ENCODE measurements around the gene TAF6. TPM values are rescaled to one million over a fixed set of nuclear protein-coding genes. Genes with fewer than 3 reads are reported as not detected.
A peak's percentile ranks its signal among the peaks of the same experiment; 100 is the strongest.

TAF6 gene
- total RNA-seq, 2 experiments from 2014 or later = 48.6 to 55.3 TPM

DNA sequence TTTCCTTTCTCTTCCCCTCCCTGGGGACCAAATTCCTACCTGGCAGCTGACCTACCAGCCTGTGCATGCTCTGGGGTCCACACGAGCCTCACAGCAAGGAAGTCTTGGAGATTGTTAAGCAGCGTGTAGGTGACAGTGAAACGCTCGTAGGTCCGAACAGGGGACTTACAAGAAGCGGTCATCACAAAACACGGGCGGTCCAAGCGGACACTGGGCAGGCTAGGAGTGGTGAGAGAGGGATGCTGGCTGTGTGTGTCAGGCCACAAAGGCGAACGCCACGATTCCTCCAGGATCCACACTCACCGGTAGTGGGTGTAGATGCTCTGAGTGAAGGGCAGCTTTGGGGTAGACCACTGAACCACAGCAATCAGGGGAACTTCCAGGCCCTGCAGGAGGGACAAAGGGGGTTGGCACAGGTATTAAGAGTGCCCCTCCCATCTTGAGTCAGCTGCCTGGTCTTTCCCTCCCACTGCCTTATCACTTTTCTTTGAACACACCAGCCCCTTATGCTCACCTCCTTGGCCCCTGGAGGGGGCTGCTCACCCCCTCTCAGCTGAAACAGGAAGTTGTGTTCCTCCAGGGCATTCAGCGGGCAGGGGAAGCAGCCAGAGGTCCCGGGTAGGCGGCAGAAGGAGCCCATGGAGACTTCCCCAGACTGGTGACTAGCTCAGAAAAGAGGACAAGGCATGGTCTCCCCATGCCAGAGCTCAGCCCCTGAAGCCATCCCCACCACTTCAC is 37.3 kb upstream of the TAF6 start:
- TF ChIP-seq, protein P1, sequence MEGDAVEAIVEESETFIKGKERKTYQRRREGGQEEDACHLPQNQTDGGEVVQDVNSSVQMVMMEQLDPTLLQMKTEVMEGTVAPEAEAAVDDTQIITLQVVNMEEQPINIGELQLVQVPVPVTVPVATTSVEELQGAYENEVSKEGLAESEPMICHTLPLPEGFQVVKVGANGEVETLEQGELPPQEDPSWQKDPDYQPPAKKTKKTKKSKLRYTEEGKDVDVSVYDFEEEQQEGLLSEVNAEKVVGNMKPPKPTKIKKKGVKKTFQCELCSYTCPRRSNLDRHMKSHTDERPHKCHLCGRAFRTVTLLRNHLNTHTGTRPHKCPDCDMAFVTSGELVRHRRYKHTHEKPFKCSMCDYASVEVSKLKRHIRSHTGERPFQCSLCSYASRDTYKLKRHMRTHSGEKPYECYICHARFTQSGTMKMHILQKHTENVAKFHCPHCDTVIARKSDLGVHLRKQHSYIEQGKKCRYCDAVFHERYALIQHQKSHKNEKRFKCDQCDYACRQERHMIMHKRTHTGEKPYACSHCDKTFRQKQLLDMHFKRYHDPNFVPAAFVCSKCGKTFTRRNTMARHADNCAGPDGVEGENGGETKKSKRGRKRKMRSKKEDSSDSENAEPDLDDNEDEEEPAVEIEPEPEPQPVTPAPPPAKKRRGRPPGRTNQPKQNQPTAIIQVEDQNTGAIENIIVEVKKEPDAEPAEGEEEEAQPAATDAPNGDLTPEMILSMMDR (IDR thresholded peaks at IDR 0.05) = no peak
- peak; percentile 70 for ATAC-seq
- intact Hi-C loops (cut with micrococcal nuclease) = no loop called here
- ChIA-PET CTCF (interaction anchor here (0.8 to 2.1 kb wide), 6 partner anchors 11 to 62 kb away, joined by 3 to 9 read pairs (median 4); no protein-coding TSS in a partner anchor), POLR2A (interaction anchor here (0.8 to 1.8 kb wide), 5 partner anchors 11 to 54 kb away, joined by 3 to 11 read pairs (median 4); partner anchors contain the start of genes GAL3ST4 and GPC2)
- H3K27ac Mint-ChIP-seq = peak overlapping the region; percentile 89
- H3K4me1 Mint-ChIP-seq (ENCODE audit: low read depth) = peaks cover 39% of the 10 kb centered on the region
- H3K27me3 Mint-ChIP-seq = no peaks in the 10 kb centered on the region
- H3K4me3 Mint-ChIP-seq = peak overlapping the region; percentile 67
- no peaks in the 10 kb centered on the region for H3K9me3 Mint-ChIP-seq
- peak; percentile 75 for DNase-seq
- H3K36me3 Mint-ChIP-seq (ENCODE audit: low read depth) = peaks cover 28% of the 10 kb centered on the region

DNA sequence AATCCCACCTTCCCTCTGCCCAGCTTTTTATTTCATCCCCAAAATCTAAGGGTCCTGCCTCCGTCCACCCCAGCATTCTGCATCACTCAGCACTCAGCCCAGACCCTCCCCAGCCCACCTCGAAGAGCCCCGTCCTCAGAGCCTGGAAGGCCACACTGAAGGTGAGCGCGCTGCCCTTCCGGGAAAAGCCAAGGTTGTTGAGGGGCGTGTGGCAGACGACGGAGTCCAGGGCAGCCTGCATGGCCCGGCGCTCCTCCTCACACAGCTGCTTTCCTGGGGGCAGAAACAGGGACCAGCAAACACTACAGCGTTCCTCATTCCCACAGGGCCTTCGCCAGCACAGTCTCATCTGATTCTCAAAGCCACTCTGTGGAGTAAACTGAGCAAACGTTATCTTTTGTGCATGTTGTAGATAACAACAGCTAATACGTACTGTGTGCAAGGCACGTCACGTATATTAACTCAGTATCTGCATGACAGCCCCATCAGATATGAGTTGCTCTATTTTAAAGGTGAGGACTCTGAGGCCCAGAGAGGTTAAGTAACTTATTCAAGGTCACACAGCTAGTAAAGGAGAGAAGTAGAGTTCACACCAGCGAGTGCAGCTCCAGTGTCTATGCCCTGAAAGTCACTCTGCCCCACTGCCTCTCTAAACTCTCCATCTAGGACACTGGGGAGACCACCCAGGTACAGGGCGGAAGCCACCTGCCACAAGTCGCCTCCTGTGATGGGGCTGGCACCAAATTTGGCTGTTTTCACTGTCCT is 36.6 kb upstream of the TAF6 start:
- Mint-ChIP-seq H3K36me3 (ENCODE audit: low read depth) (peaks cover 29% of the 10 kb centered on the region), H3K4me3 (no peak overlapping the region), H3K9me3 (no peaks in the 10 kb centered on the region), H3K27me3 (no peaks in the 10 kb centered on the region), H3K27ac (peak overlapping the region; percentile 89), H3K4me1 (ENCODE audit: low read depth) (peaks cover 40% of the 10 kb centered on the region)
- intact Hi-C loops (cut with micrococcal nuclease) = no loop called here
- TF ChIP-seq, protein P1 (IDR thresholded peaks at IDR 0.05) = no peak
- ATAC-seq (no peak), DNase-seq (no peak)
- POLR2A ChIA-PET = interaction anchor here (0.6 to 1.2 kb wide), 5 partner anchors 13 to 360 kb away, joined by 3 to 5 read pairs (median 3); no protein-coding TSS in a partner anchor
- CTCF ChIA-PET = interaction anchor here (0.8 to 1.6 kb wide), 5 partner anchors 23 to 63 kb away, joined by 3 to 5 read pairs (median 3); no protein-coding TSS in a partner anchor

DNA sequence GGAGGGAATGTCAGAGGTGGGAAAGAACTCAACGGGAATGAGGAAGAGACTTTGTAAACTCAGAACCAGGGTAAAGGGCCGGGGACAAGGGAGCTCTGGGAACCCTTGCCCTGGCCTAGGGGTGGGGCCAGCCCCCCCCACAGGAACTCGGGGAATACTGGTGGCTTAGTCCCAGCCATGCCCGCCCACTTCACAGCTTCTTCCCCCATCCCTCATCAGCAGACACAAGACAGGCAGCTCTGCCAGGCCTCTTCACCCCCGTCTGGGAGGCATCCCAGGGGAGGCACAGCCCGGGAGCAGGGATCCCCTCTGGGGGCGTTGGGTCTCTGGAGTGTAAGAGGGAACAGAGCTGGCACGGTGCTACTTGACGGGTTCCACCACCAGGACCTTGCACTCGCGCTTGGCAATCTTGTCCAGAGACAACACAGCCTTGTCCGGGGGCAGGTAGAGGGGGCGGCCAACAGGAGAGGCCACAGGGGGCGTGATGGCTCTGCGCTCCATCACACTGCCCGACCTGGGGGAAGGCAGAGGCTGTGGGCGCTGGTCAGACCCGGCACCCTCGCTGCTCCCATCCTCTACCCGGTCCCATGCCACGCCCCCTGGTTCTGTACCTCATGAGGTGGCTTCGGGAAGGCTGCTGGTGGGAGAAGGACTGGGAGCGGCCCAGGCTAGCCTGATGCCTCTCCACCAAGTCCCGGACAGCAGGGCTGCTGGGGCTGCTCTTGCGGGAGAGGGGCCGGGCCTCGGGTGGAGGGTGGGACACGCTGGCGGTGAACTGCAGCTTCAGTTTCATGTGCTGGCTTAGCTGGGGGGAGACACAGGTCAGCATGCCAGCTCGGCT is 35.7 kb upstream of the TAF6 start:
- Mint-ChIP-seq H3K9me3 (no peaks in the 10 kb centered on the region), H3K27ac (peak overlapping the region; percentile 28), H3K4me3 (no peak overlapping the region), H3K27me3 (no peaks in the 10 kb centered on the region), H3K36me3 (ENCODE audit: low read depth) (peaks cover 36% of the 10 kb centered on the region), H3K4me1 (ENCODE audit: low read depth) (peaks cover 46% of the 10 kb centered on the region)
- ATAC-seq (no peak), DNase-seq (no peak)
- ChIA-PET POLR2A (interaction anchor here (0.6 to 1.2 kb wide), 3 partner anchors 21 to 687 kb away, joined by 3 to 4 read pairs (median 3); no protein-coding TSS in a partner anchor), CTCF (interaction anchor here (1.2 to 1.6 kb wide), 3 partner anchors 22 to 63 kb away, joined by 3 to 6 read pairs (median 5); no protein-coding TSS in a partner anchor)
- intact Hi-C loops (cut with micrococcal nuclease) = no loop called here
- TF ChIP-seq, protein P1 (IDR thresholded peaks at IDR 0.05) = no peak

DNA sequence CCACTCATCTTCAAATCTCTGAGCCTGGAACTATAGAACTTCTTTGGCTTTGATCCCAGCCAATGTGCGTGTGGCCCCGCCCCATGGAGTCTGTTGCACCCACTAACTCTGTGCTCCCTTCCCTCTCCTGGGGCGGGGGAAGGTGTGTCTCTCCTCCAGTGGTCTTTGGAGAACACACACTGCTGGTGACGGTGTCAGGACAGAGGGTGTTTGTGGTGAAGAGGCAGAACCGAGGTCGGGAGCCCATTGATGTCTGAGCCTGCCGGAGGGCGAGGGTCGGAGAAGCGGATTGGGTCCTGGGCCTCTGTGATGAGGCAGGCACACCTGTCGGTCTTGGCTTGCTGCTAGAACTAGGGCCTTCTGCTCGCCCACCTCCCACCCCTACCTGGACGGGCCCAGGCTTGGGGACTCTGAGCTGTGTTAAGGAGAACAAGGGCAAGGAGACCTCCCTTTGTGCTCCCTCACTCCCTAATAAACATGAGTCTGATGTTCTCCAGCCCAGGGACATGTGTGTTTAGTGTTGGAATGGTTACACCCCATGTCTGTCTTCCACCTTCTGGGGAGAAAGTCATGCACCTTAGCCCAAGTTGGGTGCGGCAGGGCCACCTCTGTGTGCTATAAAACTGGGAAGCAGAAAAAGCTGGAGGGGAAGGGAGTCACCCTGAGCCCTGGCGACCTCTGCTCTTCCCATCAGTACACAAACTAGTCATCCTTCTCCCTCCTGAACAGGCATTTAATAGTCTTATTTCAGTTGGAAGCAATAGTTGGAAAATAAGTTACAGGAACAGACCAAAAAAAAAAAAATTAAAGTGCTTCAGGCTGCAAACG is 34.8 kb upstream of the TAF6 start:
- Mint-ChIP-seq H3K9me3 (no peaks in the 10 kb centered on the region), H3K4me1 (ENCODE audit: low read depth) (peaks cover 43% of the 10 kb centered on the region), H3K4me3 (no peak overlapping the region), H3K27ac (peak overlapping the region; percentile 42), H3K27me3 (no peaks in the 10 kb centered on the region), H3K36me3 (ENCODE audit: low read depth) (peaks cover 36% of the 10 kb centered on the region)
- POLR2A ChIA-PET = interaction anchor here (0.6 kb wide), 1 partner anchor 688 kb away, joined by 4 read pairs; no protein-coding TSS in a partner anchor
- DNase-seq (no peak), ATAC-seq (no peak)
- CTCF ChIA-PET = interaction anchor here (1.4 to 1.6 kb wide), 2 partner anchors 21 to 23 kb away, joined by 5 to 6 read pairs; no protein-coding TSS in a partner anchor
- TF ChIP-seq, protein P1 (IDR thresholded peaks at IDR 0.05) = no peak
- intact Hi-C loops (cut with micrococcal nuclease) = no loop called here
